Smooth muscle cell of the brain vasculature (primary cell): Measurements from ENCODE around the gene UGT1A1.

Experiments used
- DNase-seq: peaks from one replicate; pipeline ENCODE4 v3.0.0-alpha.2; 2012; ENCODE audit warnings: low read depth, low spot score

UGT1A1 gene

DNA sequence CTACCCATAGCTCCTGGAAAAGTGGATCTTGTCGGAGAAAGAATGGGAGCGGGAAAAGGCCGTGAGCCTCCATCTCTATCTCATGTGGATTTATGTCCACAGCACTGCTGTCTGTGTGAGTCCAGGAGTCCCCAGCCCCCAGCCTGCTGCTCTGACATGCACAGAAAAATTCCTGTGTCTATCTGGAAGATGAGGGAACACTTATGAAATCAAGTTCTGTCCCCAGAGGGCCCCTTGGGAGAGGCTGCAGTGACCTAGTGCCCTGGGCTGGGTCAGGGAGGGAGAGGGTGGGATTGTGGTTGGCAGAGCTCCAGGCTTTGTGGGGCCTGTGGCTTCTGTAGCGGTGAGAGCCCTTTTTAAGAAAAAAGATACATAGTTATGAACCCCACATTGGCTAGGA, 56.7 kb downstream of the UGT1A1 start:
- no peak for DNase-seq

DNA sequence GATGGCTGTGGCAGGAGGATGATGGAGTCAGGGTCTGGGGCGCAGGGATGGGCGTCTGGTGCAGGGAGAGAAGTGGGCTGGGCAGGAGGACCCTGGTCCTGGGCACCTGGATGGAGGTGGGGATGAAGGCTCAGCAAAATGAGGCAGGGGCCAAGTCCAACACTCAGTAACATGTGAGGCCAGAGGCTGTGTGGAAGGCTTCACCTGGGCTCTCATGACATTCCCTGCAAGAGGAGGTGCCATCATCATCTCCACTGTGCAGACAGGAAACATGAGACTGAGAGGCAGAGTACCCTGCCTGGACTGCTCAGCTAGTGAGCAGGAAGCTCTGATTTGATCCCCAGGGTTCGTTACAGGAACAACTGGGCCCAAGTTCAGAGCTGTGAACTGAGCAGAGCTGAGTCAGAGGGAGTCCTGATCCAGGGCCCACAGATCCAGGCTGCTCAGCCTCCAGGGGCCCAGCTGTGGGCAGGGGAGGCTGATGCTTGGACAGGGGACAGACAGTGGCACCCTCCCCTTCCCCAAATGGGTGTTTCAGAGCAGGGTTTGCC, 57.4 kb downstream of the UGT1A1 start:
- no peak for DNase-seq

DNA sequence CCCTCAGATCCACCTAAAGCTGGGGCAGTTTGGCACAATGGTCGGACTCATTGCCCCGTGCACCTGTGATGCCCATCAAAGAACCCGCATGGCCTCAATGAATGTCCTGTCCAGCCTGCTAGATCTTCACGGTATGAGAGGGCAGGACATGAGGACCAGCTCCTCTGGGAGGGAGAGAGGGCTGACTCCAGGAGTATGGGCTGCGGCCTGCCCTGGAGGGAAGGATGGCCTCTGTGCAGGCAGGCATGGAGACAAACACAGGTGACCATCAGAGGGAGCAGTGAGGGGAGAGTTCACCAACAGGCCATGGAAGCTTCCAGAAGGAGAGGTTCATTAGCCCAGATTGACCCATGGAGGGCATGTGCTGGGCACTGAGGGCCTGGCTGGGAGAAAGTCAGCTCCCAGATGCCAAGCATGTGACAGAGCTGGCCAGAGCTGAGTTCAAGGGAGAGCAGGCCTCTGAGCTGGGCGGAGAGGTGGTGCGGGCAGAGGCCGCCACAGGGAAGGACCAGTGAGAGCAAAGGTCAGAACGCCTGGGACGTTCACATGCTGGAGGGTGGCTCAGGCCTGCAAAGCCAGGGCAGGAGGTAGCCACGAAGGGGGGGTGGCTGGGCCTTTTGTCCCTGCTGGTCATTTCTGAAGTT, 58.0 kb downstream of the UGT1A1 start:
- DNase-seq, result no peak

DNA sequence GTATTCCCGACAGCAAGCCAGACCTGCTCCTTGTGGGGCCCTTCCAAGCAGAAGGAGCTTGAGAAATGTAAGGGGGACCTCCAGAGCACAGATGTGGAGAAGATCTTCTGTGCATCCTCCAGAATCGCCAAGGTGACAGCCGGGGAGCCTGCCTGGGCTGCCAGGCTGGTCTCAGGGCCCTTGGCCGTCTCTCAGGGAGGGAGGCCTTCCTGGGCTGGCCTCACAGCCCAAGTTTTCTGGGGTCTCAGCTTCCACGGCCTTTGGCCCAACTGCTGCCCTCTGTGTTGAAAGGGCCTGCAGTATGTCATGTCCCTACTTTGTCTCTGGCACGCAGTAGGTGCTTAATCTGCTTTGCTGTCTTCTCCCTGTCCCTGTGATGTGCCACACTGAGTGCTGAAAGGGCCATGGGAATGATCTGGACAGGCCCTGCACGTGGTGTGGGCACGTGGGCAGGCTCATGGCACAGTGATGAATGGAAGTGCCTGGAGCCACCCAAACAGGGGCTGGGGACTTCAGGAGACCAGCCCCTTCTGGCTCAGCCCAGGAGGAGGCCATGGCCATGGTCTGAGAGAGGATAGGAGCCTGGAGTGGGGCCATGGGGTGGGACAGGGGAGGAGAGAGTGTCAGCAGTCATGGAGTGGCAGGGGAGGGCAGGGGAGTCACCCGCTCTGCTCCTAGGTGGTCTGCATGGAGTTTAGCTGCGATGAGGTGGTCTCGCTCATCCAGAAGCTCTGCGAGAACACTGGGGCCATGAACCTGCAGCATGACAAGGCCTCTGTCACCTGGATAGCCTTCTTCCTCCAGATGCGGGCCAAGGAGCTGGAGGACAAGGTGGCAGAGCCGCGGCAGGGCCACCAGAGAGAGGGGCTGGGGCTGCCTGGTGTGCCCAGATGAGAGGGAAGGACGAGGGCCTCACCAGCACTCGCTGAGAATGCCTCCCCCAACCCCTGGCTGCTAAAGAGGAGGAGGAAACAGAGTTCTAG, 58.9 kb downstream of the UGT1A1 start:
- DNase-seq, result no peak

DNA sequence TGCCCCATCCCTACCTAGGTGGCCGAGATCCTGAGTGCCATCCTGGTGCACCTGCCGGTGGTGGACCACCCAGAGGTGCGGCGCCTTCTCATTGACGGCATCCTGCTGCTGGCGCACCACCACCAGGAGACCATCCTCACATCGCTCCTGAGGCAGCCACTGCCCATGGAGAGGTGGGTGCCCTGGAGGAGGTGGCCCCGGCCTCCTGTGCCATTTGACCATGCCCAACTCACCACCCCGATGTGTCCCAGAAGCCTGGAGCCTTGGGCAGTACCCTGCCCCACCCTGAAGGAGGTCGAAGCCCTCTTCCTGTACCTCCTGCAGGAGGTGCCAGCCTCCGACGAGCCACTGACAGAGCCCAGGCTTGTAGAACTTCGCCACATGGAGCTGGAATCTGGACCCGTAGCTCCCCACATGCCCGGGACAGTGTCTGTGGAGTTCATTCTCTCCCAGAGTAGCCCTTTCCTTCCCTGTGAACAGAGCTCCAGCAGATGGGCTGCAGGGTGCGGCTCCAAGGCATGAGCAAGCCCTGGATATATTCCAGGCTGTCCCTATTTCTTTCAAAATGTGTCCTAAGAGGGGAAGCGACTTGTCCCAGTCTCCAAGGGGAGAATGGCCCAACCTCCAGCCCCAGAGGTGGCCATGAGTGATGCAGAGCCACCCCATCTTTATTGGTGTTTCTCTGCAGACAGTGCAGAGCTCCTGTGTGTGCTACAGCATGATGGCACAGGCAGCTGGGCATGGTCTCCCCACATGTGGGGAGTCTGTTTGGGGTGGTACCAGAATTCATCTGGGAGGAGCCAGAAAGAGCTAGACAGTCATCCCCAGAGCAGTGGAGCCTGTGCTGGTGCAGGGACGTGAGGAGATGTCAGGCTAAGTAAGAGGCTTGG, 60.1 kb downstream of the UGT1A1 start:
- DNase-seq, result no peak

DNA sequence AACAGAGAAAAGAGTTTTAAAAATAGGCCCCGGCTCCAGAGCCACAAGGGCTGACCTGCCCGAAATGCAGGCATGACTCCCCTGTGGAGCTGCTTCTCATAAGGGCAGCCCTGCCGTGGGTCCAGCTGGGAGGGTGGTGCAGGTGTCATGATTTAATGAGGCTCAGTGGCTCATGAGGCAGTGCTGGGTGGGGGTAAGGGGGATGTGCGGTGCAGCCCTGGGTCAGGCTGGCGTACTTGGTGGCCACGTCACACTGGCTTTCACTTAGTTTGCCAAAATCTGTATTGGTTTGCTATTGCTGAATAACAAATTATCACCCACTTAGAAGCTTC, 60.7 kb downstream of the UGT1A1 start:
- no peak for DNase-seq

DNA sequence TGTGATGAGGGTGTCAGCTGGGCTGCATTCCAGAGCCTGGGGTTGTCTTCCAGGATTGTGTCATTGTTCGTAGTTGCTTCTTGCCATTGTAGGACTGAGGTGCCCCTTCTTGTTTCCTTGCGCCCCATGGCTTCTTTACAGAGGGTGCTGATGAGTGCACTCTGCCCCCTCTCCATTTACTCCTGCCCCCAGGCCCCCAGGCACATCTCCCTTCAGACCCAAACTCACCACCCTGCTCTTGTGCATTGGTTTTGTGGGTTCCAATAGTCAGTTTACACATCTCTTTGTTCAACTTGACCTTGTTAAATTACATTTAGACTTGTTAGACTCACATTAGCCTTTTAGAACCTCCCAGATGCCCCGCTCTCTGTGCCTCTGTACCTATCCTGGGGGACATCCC, 61.1 kb downstream of the UGT1A1 start:
- no peak for DNase-seq

DNA sequence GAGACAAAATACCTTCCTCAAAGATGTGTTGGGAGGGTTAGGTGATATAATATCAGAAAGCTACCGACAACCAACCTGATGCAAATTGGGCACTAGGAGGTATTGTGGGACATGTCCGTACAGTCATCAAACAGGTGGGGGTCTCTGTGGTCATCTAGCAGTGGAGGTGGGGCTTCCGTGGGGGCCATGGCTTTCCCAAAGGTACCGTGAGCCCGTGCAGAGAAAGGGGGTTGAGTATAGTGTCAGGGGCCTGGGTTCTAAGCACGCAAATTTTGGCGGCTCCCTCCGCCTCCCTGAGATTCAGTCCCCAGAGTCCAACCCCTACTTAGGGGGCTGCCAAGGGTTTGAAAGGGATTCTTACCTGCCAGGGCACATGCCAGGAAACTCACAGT, 61.6 kb downstream of the UGT1A1 start:
- no peak for DNase-seq

DNA sequence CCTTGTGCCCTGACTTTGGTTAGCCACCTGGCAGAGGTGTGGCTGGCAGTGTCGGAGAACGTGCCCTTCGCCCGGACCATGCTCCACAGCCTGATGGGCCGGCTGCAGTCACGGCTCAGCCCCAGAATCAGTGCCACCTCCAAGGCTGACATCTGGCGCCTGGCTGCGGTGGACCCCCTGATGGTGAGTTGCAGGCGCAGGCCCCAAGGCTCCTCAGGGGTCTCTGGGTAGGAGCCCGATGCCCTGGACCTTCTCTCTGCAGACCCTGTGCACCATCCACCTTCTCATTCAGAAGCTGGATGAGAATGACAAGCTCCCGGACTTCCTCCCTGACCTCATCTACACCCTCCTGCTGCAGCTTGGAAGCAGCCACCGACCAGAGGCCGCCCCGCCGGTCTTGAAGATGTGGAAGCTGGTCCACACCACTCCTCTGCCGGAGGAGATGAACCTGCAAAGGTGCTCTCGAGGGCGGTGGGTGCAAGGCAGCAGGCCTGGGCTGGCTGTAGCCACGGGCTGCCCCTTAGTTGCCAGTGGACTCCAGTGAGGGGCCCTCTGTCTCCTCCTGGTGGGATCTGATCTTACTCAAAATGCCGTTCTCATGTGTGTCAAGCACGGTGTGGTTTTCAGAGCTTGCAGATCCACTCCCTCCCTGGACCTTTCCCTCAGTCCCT, 62.2 kb downstream of the UGT1A1 start:
- DNase-seq, result no peak
